UCSD-AML1 (cell line): ENCODE data around the gene TAB2.
"Not testable (repeated sequence)": the region's sequence is repeated elsewhere in the genome, so short reads cannot be mapped to it uniquely, and the experiment has no call there.

ENCODE experiments used
- DNase-seq: peaks from one replicate; lab custom pipeline; 2025; ENCODE audit not compliant: unreplicated experiment; lab: John Stamatoyannopoulos, UW

The TAB2 gene

DNA sequence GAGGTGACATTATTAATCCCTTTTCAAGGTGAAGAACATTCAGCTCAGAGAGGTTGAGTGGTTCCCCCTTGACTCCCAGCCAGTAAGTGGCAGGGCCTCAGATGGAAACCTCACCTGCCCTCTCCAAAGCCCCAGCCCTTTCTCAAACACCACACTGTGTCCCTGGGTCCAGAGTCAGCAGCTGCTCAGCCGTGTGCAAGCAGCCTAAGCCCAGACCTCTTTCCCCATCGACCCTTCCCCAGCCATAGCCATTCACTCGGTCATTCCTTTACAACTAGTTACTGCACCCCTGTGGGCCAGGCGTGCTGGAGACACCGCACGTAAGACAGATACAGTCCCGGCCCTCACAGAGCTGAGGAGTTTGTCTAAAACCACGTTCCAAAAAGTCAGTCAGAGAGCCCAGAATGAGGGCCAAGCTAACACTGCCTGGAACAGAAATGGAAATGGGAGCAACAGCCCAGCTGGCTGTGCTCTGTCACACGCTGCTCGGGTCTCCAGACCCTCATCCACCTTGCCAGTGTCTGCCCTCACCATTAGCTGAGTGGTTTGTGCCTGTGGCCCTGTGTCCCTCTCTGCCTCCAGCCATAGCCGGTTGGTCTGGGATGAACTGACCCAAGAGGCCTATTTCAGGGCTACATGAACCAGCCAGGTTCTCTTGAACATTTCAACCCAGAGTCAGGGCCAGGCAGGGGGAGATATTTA lies 137.7 kb downstream of the TAB2 start:
- DNase-seq: no peak

DNA sequence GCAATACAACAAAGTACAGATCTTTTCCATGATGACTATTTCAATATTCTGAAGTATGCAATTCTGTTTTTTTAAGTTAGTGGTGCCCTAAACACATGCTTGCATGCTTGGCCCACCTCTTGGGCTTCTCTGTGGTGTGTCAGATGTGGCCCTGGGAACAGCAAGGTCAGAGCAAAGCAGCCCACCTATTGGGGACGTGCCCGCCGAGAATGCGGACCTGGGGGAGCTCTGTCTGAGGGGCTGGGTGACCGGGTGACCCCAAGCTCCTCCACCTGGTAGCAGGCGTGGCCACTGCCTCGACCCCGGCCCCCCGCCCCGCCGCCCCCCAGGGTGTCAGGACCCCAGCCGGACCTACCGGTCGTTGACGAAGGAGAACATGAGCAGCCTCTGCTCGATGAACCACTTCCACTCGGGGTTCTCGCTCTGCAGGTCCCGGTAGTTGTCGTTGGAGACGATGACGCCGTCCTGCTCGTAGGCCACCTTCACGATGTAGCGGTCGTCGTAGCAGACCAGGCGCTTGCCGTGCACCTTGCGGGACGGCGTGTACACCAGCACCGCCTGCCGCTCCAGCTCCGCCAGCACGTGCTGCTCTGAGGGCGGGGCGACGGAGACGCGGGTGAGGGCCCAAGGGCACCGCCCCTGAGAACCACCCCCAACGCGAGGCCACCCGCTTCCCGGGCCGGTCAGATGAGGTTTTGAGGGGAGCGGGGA lies 139.0 kb downstream of the TAB2 start:
- DNase-seq: no peak

DNA sequence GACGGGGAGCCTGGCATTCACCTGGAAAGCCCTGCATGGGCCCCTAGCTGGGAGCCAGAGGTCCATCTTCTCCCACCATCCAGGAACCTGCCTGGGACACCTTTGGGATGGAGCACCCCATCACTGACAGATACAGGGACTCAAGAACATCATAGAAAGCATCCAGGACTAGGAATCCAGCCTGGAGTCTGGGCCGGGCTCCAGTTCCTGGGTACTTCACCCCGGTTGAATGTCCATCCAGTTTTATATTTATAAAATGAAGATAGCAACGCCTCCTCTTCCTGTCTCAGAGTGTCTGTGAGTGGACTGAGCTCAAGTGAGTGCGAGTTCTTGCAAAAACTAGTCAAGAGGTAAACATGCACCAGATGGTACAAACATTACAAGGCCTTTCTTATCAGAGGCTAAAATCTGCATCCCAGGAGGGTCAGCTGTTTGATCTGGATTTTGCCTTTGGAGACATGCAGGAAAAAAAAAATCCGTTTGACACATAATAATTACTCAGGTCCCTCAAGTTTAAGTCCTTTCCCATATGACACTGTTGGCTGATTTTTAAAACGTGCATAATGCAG lies 139.9 kb downstream of the TAB2 start:
- DNase-seq: no peak

- no peak for DNase-seq
Measured at GRCh38 chr6:149458196-149458595, 140.7 kb downstream of the TAB2 start.

GRCh38 chr6:149458806-149459205 lies 141.3 kb downstream of the TAB2 start:
- no peak for DNase-seq

- DNase-seq: no peak
Measured at GRCh38 chr6:149459761-149460160, 142.2 kb downstream of the TAB2 start.

DNA sequence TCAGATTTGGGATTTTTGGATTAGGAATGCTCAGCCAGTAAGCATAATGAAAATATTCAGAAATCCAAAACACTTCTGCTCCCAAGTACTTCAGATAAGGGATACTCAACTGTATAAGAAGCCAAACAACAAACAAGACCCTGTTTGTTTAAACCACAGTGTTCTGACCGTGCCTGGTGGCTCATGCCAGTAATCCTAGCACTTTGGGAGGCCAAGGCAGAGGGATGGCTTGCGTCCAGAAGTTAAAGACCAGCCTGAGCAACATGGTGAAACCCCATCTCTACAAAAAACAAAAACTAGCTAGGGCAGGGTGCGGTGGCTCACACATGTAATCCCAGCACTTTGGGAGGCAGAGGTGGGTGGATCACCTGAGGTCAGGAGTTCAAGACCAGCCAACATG lies 142.7 kb downstream of the TAB2 start:
- not testable (repeated sequence) for DNase-seq
